LNCAP (cell line): ENCODE data around the gene MEPCE.

Source experiments
- CTCF ChIP-seq: fragments of 450-650 bp; IDR thresholded peaks from 2 replicates; pipeline ENCODE4 v1.5.1; 2017; ENCODE audit warnings: mild to moderate bottlenecking

MEPCE gene

GRCh38 chr7:100467638-100468373 is 38.2 kb downstream of the MEPCE start:
- TF ChIP-seq CTCF, result no peak

DNA sequence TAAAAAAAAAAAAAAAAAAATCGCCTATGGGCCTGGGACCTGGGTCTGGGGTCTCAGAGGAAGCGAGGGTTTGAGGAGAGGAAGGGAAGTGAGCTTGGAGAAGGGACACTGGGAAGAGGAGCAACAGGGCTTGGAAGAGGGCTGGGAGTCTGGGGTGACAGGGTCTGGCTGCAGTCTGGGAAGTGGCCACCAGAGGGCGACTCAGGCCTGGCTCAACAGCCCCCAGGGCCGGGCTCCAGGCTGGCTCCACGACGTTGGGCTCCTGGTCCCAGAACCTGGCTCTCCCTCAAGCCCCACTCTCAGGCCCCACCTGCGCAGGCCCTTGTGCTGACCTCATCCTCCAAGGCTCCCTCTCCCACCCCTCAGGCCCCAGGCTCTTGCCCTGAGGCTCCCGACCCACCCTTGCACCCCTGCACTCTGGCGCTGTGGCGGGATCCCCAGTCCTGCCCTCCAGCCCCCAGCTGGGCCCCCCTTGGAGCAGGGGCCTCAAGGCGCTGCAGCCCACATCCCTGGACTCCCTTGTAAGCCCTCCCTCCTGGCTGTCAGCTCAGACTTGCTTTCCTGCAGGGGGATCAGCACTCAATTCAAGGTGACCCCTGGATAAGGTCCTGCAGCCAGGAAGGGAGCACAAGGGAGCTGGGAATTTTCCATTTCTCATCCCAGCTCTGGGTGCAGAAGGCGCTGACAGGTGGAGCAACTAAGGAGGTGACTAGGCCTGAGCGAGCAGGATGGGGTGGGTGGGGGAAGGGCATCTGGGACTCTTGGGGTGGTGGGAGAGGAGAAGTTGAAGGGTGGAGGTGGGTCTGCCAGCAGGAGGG is 39.8 kb downstream of the MEPCE start:
- TF ChIP-seq CTCF, result peak; percentile 91

DNA sequence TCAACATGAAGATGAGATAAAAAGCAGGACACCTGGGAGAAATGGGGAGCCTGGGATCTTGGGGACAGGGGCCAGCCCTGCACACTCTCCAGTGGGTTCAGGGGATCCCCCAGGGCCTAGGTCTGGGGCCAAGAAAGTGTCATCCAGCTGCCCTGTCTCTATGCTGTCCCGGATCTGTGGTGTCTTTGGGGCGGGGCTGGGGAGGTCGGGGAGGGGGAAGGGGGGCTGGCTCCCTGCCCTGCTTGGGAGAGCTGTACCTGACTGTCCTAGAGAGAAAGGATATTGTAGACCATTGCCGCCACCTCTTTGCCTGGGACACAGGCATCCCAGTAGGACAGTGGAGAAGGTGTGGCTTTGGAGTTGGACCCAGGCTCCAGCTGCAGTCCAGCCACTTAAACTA is 41.4 kb downstream of the MEPCE start:
- no peak for TF ChIP-seq CTCF

GRCh38 chr7:100472121-100472851 is 42.7 kb downstream of the MEPCE start:
- TF ChIP-seq CTCF, result no peak

- TF ChIP-seq CTCF, result no peak
Observed at GRCh38 chr7:100472854-100473499, 43.3 kb downstream of the MEPCE start.

GRCh38 chr7:100475549-100475948 is 45.9 kb downstream of the MEPCE start:
- TF ChIP-seq CTCF, result no peak
